Mammary epithelial cell (primary cell): ENCODE results near the gene TRAF4.

Experiments used
- EZH2 ChIP-seq: IDR thresholded peaks from 2 replicates; pipeline ENCODE4 v1.6.1; 2012; ENCODE audit warnings: low read length, inconsistent platforms, borderline replicate concordance
- TF ChIP-seq, protein P1 (sequence below), 2 donors: IDR thresholded peaks in 1 of 2; conservative IDR thresholded peaks in 1 of 2; 2 replicates each; pipeline ENCODE4 v1.5.1; 2011 to 2012; ENCODE audit warnings: inconsistent platforms in 2 of 2, low read length in 2 of 2, mild to moderate bottlenecking in 2 of 2, control low read depth in 1 of 2, low read depth in 1 of 2; ENCODE audit not compliant: insufficient read depth in 1 of 2; ENCODE audit errors: extremely low read depth in 1 of 2

DNA sequence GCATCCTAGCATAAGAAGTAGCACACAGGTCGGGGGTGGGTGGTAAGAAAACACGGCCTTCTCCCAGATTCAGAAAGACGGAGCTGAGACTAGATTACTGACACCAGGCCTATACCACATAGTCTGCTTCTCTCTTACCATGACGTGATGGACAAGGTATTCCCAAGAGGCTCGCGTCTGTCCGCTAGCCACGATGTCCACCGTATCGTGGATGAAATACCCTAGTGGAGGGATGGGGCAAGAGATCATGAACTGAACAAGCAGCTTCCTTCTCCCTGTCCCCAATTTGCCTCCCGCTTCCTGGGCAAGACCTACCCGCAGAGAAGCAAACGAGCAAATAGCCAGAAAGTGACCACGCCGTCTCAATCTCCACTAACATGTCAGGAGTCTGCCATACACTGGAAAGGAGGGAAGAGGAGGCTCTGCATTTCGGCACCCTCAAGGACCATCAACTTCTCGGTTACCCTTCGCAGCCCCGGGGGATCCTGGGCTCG lies 18.6 kb upstream of the TRAF4 start:
- TF ChIP-seq, protein P1, sequence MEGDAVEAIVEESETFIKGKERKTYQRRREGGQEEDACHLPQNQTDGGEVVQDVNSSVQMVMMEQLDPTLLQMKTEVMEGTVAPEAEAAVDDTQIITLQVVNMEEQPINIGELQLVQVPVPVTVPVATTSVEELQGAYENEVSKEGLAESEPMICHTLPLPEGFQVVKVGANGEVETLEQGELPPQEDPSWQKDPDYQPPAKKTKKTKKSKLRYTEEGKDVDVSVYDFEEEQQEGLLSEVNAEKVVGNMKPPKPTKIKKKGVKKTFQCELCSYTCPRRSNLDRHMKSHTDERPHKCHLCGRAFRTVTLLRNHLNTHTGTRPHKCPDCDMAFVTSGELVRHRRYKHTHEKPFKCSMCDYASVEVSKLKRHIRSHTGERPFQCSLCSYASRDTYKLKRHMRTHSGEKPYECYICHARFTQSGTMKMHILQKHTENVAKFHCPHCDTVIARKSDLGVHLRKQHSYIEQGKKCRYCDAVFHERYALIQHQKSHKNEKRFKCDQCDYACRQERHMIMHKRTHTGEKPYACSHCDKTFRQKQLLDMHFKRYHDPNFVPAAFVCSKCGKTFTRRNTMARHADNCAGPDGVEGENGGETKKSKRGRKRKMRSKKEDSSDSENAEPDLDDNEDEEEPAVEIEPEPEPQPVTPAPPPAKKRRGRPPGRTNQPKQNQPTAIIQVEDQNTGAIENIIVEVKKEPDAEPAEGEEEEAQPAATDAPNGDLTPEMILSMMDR (conservative IDR thresholded peaks at IDR 0.05 in 1 of 2, IDR thresholded peaks at IDR 0.05 in 1 of 2; ENCODE audit: extremely low read depth in 1 of 2, insufficient read depth in 1 of 2, low read depth in 1 of 2, low read length in 2 of 2), result peak in 1 of 2 donors; percentile 9
- no peak for TF ChIP-seq EZH2
